GM19035 (cell line): ENCODE results near the gene EXOC2.

Source experiments
- ATAC-seq: cut with Tn5 transposase; IDR thresholded peaks from one replicate; pipeline ENCODE4 v1.9.1; 2021; ENCODE audit not compliant: unreplicated experiment

Gene EXOC2

DNA sequence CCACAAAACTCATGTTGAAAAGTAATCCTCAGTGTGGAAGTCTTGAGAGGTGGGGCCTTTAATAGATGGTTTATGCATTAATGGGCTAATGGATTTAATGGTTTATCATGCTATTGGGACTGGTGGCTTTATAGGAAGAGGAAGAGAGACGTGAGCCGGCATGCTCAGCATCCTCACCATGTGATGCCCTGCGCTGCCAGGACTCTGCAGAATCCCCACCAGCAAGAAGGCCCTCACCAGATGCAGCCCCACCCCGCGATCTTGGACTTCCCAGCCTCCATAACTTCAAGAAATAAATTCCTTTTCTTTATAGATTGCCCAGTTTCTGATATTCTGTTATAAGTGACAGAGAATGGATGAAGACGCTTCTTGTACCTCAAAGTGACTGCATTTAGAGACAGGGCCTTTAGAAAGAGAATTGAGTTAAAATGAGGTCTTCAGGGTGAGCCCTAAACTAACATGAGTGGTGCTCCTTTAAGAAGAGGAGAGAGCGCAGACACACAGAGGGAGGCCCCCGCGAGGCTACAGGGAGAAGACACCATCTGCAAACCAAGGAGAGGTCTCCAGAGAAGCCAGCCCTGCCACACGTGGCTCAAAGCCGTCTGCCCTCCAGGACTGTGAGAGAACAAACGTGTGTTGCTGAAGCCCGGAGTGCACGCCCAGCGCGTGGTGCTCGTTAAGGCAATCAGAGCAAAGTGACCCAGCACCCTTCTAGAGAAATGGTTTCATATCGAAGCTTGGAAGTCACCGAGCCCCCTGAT, 244.5 kb downstream of the EXOC2 start:
- ATAC-seq, result no peak

DNA sequence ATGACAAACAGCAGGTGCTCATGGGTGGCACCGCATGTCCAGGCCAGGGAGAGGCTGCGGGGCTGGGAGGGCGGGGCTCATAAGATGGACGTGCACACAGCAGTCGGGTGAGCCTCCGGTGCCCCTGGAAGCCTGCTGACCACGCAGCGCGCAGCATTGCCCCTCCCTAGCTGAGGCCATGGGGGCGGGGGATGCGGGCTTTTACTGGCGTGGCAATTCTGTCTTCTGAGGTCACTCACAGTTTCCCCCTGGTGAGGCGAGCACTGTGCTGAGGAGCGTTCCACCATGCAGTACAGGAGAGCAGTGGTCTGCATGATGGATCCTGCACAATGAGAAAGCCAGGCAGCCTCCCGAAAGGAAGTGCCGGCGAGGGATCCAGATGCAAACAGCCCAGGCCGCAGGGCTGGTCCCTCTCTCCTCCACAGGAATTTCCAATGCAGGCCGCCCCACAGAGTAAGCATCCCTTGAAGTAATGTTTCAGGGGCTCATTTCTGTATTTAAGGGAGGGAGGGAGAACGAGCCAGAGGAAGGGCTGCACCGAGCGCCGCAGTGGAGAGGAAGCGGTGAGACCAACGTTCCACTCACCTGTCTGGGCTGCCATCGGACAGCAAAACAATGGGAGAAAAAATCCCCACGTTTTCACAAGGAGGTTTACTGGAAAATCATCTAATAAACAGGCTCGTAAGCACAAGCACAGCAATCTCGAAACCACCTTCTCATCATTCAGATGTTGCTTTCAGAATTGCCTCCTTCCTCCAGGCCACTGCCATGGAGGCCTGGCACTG, 245.4 kb downstream of the EXOC2 start:
- ATAC-seq, result no peak

DNA sequence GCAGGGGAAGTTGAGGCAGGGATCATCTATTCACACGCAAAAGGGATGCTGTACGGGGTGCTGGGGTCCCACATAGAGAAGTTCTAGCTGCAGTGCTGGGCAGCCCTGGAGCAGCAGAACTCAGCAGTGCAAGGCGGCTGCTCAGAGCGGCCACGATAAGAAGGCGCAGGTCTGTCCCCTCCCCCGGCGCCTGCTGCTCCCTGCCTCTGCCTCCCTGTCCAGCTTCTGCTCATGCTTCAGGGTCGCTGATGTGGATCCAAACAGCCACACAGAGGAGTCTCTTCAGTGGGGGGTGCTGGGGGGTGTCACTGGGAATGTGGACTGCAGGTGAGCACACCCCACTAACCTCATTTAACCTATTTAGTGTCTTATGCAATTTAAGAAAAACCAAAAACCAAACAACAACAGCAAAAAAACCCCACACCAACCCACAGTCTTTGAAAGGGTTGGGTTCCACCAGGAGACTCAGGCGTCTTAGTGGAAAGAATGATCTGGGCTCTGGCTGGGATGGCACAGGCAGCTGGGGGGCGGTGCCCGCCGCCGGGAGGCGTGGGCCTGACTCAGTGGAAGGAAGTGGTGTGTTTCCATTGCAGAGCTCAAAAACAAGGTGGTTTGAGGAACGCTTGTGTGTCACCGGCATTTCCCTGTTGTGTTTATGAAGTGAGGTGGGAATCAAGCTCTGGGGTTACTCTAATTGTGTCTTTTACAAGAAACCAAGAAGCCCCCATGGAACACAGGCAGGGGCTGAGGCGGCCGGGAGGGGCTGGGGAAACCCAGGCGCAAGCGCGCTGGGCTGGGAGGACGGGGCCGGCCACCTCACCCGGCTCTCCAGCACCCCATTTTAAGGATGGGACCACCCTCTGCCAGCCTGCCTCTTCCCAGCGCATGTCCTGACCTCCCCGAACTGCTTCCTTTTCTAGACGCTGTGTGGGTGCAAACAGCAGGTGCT, 246.2 kb downstream of the EXOC2 start:
- no peak for ATAC-seq

DNA sequence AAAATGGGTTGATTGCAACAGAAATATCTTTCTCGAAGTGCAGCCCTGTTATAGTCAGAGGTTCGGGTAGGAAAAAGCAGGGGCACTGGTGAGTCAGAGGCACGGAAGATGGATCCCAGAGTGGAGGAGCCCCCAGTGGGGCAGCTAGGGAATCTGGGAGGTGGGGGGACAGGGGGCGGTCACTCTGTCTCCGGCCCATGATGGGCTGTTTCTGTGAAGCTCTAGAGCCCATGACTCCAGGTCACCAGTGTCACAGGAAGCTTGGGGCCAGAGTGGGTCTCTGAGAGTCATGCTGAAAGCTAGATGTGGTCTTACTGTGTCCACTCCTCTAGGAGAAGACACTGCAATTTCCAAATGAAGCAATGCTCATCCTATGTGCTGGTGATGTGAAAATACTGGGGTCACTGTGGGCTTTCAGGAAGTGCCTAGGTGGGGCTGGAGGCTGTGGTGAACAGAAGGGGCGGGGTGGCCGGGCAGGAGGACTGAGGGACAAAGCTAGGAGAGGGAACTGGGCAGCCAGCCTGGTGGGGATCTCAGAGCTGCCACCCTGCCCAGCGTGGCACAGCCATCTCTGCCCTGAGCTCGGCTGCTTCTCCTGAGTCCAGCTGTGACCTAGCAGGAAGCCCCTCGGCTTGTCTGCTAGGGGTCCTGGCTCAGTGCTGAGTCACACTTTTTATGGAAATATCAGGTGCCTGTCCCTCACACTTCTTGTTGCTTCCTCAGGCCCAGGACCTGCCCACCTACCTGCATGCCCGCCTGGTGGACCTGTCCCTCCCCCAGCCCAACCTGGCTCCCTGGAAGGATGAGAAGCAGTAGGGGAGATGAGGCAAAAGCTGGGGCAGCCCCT, 247.1 kb downstream of the EXOC2 start:
- no peak for ATAC-seq

DNA sequence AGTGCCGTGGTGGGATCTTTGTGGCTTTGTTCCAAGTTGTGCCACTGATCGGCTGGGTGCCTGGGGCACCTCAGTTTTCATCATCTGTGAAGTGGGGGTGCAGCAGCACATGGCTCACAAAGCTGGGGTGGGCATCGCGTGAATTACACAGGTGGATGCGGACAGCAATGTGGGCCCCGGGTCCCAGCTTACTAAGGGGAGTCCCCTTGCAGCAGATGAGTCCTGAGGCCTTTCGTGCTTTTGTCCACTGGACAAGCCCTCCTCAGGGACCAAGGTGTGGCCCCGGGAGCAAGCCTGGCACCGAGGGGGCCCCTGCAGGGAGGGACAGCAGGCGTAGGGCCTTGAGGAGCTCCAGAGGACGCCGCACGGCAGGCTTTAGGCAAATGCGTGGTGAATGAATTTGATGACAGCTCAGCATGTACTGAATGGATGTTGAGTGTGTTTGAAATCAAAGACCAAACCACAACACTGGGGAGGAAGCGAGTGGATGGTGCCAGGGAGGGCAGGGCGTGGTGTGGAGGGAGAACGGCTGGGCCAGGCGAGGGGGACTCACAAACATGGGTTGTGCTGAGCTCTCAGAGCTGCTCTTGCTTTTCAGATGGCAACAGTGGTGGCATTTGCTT, 248.2 kb downstream of the EXOC2 start:
- ATAC-seq, result no peak

DNA sequence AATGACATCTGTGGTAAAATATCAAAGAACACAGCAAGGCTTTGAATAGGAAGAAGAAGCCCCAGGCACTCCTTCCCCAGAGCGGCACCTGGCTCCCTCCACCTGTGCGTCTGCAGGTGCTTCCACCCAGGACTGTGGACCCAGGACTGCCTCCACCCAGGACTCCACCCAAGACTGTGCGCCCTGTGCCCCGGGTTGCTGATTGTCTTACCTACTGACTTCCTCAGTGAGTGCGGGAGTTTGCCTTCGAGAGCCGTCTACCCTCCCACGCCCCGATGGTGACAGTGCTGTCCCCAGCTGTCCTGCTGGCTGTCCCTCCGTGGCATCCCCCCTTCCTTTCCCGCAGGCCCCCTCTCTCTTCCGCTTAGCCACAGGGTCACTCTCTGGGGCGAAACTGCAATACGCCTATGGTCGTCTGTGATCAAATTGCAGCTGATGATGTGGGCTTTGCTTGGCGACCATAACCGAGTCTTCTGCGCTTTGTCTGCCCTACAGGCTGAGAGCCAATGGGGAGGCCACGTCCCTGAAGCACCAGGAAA, 249.2 kb downstream of the EXOC2 start:
- no peak for ATAC-seq

DNA sequence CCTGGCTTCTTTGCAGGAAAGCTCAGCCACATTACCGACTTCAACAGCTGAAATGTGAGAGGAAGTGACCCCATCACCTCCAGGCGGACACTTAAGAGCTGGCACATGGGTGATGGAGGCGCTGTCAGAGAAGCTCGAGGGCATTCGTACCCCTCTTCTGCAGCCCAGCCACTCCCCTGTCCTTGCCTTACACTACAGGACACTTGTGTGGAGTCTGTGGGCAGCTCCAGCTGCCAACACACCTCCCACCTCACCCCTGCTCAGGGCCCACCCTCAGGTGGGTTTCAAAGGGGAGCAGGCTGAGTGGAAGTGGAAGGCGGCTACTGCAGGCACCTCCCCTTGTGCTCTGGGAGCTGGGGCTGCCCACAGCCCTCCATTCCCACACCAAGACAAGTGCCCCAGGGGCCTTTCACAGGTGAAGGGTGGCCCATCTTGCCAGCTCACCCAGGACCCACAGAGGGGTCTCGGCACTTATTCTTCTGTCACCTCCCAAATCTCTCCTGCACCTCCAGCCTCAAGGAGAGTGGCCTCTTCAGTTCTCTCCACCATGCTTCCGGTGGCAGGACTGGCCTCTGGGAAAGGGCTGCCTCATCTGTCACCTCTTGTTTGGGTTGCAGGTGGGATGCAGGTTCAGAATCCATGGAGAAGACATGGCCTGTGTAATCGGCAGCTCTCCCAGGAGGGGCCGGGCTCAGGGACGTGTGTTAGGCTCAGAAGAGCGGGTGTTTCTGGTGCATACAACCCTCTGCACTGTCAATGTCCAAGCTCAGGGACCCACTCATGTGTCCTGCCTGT, 251.6 kb downstream of the EXOC2 start:
- ATAC-seq, result no peak

DNA sequence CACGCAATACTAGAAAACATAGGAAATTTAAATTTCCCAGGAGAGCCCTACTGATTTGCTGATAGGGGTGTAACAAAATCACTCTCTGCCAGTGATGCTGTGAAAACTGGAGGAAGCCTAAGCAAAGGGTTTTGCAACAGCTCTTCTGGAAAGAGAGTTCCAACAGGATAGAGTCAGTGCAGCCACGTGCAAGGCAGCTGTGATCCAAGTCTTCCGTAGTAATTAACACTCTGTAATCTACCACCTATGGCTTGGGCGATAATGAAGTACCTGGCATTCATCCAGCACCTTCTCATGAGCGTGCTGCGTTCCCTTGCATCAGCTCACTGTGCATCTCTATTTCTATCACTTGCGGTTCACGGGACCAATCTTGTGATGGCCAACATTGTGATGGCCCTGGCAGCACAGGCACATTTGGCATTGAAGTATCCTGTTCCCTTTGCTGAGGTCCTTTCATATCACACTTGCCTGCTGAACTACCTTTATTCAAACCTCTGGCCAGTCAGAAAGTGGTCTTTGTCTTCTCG, 253.2 kb downstream of the EXOC2 start:
- ATAC-seq, result no peak

DNA sequence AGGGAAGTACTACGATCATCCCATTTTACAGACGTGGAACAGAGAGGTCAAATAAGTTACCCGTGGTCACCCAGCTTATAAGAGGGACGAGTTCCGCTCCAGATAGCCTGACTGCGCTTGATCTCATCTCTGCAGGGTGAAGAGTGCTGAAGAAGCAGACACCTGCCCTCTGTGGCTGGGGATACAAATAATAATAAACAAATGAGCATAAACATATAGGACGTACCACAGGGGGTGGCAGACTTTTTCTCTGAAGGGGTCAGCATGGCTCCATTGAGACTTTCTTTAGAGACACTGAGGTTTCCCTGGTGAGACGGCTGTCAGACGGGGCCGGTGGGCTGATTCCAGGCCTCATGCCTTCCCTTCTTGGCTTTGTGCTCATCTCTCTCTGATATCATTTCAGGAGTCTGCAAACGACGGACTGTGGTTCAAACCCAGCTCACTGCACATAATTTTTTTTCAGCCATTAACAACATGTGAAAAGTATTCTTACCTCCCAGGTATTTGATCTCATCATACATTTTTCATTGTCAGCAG, 254.2 kb downstream of the EXOC2 start:
- ATAC-seq, result no peak

DNA sequence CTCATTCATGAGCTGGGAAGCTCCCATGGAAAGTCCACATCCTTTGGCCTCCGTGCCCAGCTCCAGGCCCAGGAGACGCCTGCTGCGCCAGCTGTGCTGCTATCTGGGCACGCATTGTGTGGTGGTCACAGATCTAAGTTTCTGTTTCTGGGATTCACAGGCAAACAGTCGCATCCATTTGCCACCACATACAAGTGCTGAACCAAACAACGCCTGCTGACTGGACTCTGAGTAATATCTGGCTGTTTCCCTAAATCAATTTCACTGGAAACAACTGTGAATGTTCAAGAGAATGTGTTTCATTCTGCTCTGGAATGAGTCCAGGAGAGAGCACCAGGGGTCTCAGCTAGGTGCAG, 255.9 kb downstream of the EXOC2 start:
- ATAC-seq, result no peak

DNA sequence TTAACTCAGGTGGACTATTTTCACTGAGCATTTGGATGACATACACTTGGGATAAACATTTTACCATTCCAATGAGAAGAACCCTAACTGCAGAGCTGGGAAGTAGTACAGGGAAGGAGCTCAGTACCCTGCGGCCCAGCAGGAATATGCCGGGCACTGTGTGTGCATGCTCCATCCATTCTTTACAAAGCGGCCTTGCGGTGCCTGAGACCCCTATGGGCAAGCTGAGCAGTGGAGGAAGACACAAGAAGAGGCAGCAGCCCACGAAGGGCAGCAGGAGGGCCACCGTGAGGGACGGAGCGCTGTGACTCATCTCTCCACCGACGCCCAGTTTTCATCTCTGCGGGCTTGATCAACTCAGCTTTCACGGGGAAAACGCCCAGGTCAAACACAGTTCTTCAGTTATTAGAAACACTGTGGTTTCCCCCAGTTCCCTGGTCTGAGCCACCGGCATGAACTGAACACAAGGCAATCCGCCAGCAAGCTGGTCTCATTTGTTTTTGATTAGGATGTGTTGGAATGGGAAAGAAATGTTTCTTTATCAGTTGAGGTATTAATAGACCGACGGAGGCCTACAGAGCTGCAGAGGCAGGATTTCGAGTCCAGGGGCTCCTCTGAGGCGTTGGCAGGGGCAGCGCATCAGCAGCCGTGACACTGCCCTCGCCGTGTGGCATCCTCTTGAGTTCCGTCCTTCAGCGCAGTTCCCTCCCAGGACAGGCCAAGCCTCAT, 256.5 kb downstream of the EXOC2 start:
- ATAC-seq, result no peak

DNA sequence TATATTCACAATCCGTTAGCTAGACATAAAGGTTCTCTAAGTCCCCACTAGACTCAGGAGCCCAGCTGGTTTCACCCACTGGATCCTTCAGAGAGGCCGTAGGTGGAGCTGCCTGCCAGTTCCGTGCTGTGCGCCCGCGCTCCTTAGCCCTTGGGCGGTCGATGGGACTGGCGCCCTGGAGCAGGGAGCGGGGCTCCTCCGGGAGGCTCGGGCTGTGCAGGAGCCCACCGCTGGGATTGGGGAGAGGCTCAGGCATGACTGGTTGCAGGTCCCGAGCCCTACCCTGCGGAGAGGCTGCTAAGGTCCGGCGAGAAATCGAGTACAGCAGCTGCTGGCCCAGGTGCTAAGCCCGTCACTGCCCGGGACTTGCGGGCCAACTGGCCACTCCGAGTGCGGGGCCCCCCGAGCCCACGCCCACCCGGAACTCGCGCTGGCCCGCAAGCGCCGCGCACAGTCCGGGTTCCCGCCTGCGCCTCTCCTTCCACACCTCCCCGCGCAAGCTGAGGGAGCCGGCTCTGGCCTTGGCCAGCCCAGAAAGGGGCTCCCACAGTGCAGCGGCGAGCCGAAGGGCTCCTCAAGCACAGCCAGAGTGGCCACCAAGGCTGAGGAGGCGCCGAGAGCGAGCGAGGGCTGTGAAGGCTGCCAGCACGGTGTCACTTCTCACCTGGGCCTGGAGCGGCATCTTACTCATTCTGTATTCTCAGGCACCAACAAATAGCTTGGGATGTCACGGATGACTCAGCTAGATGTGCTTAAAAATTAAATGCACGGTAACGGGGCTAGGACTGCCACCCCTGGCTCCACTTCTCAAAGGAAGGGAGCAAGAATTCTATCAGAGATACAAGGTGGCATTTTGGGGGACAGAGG, 257.3 kb downstream of the EXOC2 start:
- no peak for ATAC-seq
